Cardiac muscle cell (in vitro differentiated cells and primary cell): ENCODE data around the gene SLC13A5. TPM values are rescaled to one million over a fixed set of nuclear protein-coding genes. Genes with fewer than 3 reads are reported as not detected.

ENCODE experiments used
- DNase-seq, 2 donors: peaks; one replicate each; pipeline versions ENCODE4 v3.0.0 to v3.0.0-alpha.2; 2010 to 2017; ENCODE audit warnings: low read depth in 1 of 2, low spot score in 1 of 2
- H3K27ac ChIP-seq: fragments of 200-600 bp; sonication (generic); 2 replicates; pipeline ENCODE4 v1.5.1; 2016
- H3K27me3 ChIP-seq: fragments of 200-600 bp; sonication (generic); 2 replicates; pipeline ENCODE4 v1.6.0; 2016; ENCODE audit warnings: control low read depth
- H3K36me3 ChIP-seq: fragments of 200-600 bp; sonication (generic); 2 replicates; pipeline ENCODE4 v1.5.1; 2016; ENCODE audit warnings: control low read depth
- H3K4me1 ChIP-seq: fragments of 200-600 bp; sonication (generic); 2 replicates; pipeline ENCODE4 v1.8.1; 2017; ENCODE audit warnings: low read depth, mild to moderate bottlenecking, mixed run types
- H3K4me3 ChIP-seq: fragments of 200-600 bp; sonication (generic); 2 replicates; pipeline ENCODE4 v1.5.1; 2016; ENCODE audit warnings: mild to moderate bottlenecking
- H3K9me3 ChIP-seq: fragments of 200-600 bp; sonication (generic); 2 replicates; pipeline ENCODE4 v1.5.1; 2017; ENCODE audit warnings: low read depth, mild to moderate bottlenecking, control low read depth
- polyA plus RNA-seq: library from polyadenylated mRNA; unstranded; fragments of >200 nt; fragmentation: Nextera tagmentation; extraction: Ambion mirVana; gene quantifications from 2 replicates; pipeline ENCODE4 v1.2.1, GENCODE V29; 2016
- total RNA-seq: library from RNA; depleted of rRNA; stranded (reverse); fragments of >200 nt; gene quantifications from 2 replicates; pipeline ENCODE4 v1.2.3, GENCODE V29; 2016
- TF ChIP-seq, protein P1 (sequence below): IDR thresholded peaks from 2 replicates; pipeline ENCODE4 v1.5.1; 2012; ENCODE audit warnings: low read depth, mild to moderate bottlenecking, low read length

The SLC13A5 gene
- total and polyA plus RNA-seq, 2 experiments from 2014 or later: 0.15 to 0.18 TPM

DNA sequence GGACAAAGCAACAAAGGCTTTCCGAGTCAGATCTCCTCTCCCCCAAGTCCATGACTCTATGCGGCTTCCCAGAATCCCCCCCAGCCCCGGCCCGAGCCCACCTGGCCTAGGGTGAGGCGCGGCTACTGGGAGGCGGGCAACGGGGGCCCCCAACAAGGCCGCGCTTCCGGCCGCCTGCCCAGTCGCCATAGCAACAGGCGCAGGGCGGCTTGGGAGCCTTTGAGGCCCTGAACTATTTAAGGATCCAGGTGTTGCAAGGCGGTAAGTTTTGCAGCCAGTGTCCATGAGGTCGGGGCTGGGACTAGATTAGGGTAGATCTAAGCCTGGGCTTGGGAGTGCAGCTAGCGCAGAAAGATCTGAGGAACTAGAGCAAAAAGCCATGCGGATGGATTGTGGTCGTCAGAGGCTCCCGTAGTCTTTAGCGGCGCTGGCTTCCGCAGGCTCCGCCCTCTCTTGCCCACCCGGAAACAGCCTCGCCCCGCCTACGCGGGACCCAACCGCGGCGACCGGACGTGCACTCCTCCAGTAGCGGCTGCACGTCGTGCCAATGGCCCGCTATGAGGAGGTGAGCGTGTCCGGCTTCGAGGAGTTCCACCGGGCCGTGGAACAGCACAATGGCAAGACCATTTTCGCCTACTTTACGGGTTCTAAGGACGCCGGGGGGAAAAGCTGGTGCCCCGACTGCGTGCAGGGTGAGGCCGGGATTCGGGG, 72.5 kb downstream of the SLC13A5 start, which contains the start of the genes KIAA0753 and TXNDC17:
TSS of gene KIAA0753 (minus strand) at position 176 of the 711 bp plus-strand sequence. CDS start 5,608 bp downstream, outside the sequence.
TSS of gene TXNDC17 (plus strand) at position 525 of the 711 bp plus-strand sequence. CDS start at position 548, 23 bp downstream.
- Histone ChIP-seq H3K9me3 (no peaks in the 10 kb centered on the region), H3K4me1 (peaks cover 5% of the 10 kb centered on the region), H3K4me3 (peak within 1 kb of the TSS; percentile 53), H3K27ac (peak within 1 kb of the TSS; percentile 78), H3K27me3 (no peaks in the 10 kb centered on the region), H3K36me3 (peaks cover 13% of the 10 kb centered on the region)
- TF ChIP-seq, protein P1, sequence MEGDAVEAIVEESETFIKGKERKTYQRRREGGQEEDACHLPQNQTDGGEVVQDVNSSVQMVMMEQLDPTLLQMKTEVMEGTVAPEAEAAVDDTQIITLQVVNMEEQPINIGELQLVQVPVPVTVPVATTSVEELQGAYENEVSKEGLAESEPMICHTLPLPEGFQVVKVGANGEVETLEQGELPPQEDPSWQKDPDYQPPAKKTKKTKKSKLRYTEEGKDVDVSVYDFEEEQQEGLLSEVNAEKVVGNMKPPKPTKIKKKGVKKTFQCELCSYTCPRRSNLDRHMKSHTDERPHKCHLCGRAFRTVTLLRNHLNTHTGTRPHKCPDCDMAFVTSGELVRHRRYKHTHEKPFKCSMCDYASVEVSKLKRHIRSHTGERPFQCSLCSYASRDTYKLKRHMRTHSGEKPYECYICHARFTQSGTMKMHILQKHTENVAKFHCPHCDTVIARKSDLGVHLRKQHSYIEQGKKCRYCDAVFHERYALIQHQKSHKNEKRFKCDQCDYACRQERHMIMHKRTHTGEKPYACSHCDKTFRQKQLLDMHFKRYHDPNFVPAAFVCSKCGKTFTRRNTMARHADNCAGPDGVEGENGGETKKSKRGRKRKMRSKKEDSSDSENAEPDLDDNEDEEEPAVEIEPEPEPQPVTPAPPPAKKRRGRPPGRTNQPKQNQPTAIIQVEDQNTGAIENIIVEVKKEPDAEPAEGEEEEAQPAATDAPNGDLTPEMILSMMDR: no peak
- DNase-seq: peak; percentile 93

DNA sequence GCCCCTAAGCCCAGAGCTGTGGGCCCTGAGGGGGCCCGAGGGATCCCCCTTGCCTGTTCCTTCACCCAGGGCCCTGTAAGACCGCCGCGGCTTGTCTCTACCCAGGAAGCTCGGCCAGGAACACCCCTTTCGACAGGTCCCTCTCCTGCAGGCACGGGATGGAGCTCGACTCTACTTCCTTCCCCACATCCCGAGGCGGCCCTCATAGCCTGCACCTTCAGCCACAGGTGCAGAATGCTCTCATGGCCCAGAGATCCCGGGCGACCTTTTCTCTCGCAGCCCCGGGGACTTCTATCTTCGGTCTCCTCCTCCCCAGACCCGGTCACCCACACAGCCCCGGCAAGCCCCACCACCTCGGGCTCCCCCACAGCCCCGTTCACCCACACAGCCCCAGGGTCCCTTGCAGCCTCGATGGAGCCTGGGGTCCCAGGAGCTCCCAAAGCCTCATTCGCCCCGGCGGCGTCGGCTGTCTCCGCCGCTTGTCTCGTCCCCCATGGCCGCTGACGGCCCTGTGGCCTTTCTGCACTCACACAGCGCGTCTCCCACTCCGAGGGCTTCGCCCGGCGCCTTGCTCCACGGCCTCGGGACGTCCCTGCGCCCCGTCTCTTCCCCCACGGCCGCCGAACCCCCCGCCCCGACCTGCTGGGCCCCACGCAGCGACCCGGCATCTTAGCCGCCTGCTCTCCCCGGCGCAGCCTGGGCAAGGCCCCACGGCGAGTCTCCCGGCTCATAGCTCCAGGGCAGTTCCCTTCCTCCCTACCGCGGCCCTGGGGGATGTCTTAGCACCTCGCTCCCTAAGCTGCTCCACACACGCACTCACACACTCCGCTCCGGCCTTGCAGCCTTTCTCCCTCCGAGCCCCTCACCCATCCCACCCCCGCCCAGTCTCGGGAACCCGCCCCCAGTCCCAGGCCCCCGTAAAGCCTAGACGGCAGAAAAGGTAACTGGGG, 73.3 kb downstream of the SLC13A5 start:
- TF ChIP-seq, protein P1: no peak
- Histone ChIP-seq H3K4me1 (peaks cover 5% of the 10 kb centered on the region), H3K27ac (peak overlapping the region; percentile 78), H3K9me3 (no peaks in the 10 kb centered on the region), H3K4me3 (peak overlapping the region; percentile 53), H3K27me3 (no peaks in the 10 kb centered on the region), H3K36me3 (peaks cover 13% of the 10 kb centered on the region)
- peak; percentile 59 to 66 for DNase-seq

DNA sequence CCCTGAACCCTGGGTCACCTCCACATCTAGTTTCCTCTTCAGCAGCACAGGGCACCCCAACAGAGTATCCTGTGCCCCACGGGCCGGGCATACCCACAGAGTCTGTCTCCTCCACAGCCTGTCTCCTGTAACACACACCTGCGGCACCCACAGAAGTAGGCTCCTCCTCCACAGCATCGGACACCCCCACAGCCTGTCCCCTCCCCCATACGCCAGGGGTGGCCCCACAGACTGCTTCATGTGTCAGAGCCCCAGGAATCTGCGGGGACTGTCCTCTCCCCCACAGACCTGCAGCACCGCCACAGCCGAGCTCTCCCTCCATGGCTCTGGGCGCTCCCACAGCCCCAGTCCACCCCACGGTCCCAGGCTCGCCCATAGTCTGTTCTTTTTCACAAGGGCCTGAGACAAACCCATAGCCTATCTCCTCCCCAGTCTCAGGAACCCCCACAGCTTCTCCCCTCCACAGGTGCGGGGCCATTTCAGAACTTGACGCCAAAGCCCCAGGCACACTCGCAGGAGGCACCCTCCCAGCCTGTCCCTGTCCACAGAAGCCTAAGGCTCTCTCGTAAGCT, 74.1 kb downstream of the SLC13A5 start:
- TF ChIP-seq, protein P1: no peak
- no peak for DNase-seq
- Histone ChIP-seq H3K4me1 (peaks cover 5% of the 10 kb centered on the region), H3K36me3 (peaks cover 20% of the 10 kb centered on the region), H3K9me3 (no peaks in the 10 kb centered on the region), H3K4me3 (peak overlapping the region; percentile 53), H3K27me3 (no peaks in the 10 kb centered on the region), H3K27ac (no peak overlapping the region)

DNA sequence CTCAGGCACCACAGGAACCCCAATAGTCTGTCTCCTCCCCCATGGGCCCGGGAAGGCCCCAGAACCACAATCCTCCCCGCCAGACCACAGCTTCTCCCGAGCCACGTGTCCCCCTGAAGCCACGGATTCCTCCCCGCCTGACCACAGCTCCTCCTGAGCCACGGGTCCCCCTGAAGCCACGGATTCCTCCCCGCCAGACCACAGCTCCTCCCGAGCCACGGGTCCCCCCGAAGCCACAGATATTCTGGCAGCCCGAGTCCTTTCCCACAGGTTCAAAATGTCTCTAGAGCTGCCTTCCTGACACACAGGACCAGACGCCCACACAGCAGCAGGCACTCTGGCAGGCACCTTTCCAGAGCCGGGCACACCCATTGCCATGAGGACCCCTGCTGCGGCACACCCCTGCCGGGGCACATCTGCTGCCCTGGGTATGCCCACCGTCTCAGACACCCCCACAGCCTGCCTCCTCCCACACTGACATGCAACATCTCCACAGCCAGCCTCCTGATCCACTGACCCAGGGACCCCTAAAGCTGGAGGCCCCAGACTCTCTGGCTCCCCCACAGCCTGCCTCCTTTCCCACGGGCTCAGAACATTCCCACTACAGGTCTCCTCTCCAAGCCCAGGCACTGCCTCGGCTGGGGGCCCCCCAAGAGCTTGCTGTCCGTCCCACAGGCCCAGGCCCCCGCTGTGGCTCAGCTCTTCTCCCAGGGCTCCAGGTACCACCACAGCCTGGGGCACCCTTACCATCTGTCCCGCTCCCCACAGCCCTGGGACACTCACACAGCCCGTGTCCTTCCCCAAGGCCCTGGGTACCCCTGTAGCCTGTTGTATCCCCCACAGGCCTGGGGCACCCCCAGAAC, 74.9 kb downstream of the SLC13A5 start:
- Histone ChIP-seq H3K36me3 (peaks cover 19% of the 10 kb centered on the region), H3K4me1 (peaks cover 5% of the 10 kb centered on the region), H3K4me3 (no peak overlapping the region), H3K27me3 (no peaks in the 10 kb centered on the region), H3K27ac (no peak overlapping the region), H3K9me3 (no peaks in the 10 kb centered on the region)
- DNase-seq: no peak
- TF ChIP-seq, protein P1: no peak
